NCI-H1105 treated with DMSO at 0.1 percent for 48 hours (cell line): ENCODE data around the gene AFF2.
"Not testable (repeated sequence)": the region's sequence is repeated elsewhere in the genome, so short reads cannot be mapped to it uniquely, and the experiment has no call there.

Experiments used
- DNase-seq: peaks from one replicate; lab custom pipeline; 2025; lab: John Stamatoyannopoulos, UW

The AFF2 gene

GRCh38 chrX:148643460-148643859 is 143.0 kb downstream of the AFF2 start:
- no peak for DNase-seq

GRCh38 chrX:148647651-148648050 is 147.2 kb downstream of the AFF2 start:
- no peak for DNase-seq

GRCh38 chrX:148649145-148649795 is 148.9 kb downstream of the AFF2 start:
- DNase-seq: no peak

- no peak for DNase-seq
These were observed 157.8 kb downstream of the AFF2 start for GRCh38 chrX:148658115-148658730.

- DNase-seq: no peak
These were observed 159.1 kb downstream of the AFF2 start for GRCh38 chrX:148659481-148659880.

- no peak for DNase-seq
These were observed 160.6 kb downstream of the AFF2 start for GRCh38 chrX:148661035-148661434.

- no peak for DNase-seq
These were observed 161.6 kb downstream of the AFF2 start for GRCh38 chrX:148662014-148662413.

- no peak for DNase-seq
These were observed 163.8 kb downstream of the AFF2 start for GRCh38 chrX:148664171-148664570.

GRCh38 chrX:148664995-148665394 is 164.6 kb downstream of the AFF2 start:
- no peak for DNase-seq

GRCh38 chrX:148669175-148669574 is 168.8 kb downstream of the AFF2 start:
- DNase-seq: not testable (repeated sequence)

- no peak for DNase-seq
These were observed 169.9 kb downstream of the AFF2 start for GRCh38 chrX:148670277-148670676.

GRCh38 chrX:148672517-148672916 is 172.1 kb downstream of the AFF2 start:
- DNase-seq: no peak

- no peak for DNase-seq
These were observed 181.2 kb downstream of the AFF2 start for GRCh38 chrX:148681605-148682004.

- DNase-seq: no peak
These were observed 181.8 kb downstream of the AFF2 start for GRCh38 chrX:148682206-148682605.

GRCh38 chrX:148691456-148691855 is 191.0 kb downstream of the AFF2 start:
- DNase-seq: no peak

GRCh38 chrX:148695255-148695654 is 194.8 kb downstream of the AFF2 start:
- peak; percentile 27 for DNase-seq

GRCh38 chrX:148698221-148698620 is 197.8 kb downstream of the AFF2 start:
- DNase-seq: no peak

GRCh38 chrX:148700021-148700420 is 199.6 kb downstream of the AFF2 start:
- peak; percentile 41 for DNase-seq

- DNase-seq: no peak
These were observed 213.6 kb downstream of the AFF2 start for GRCh38 chrX:148713981-148714380.

GRCh38 chrX:148715361-148715760 is 214.9 kb downstream of the AFF2 start:
- no peak for DNase-seq

GRCh38 chrX:148722966-148723365 is 222.5 kb downstream of the AFF2 start:
- DNase-seq: no peak

- no peak for DNase-seq
These were observed 223.1 kb downstream of the AFF2 start for GRCh38 chrX:148723551-148723950.

- peak; percentile 17 for DNase-seq
These were observed 228.5 kb downstream of the AFF2 start for GRCh38 chrX:148728901-148729300.

GRCh38 chrX:148732743-148733142 is 232.3 kb downstream of the AFF2 start:
- no peak for DNase-seq
